GM19043 (cell line): ENCODE data around the gene GPAT3.
A peak's percentile ranks its signal among the peaks of the same experiment; 100 is the strongest.
"Not testable (repeated sequence)": the region's sequence is repeated elsewhere in the genome, so short reads cannot be mapped to it uniquely, and the experiment has no call there.

ENCODE experiments used
- ATAC-seq: cut with Tn5 transposase; IDR thresholded peaks from one replicate; pipeline ENCODE4 v1.9.1; 2021; ENCODE audit warnings: low read depth; ENCODE audit not compliant: unreplicated experiment

Gene GPAT3

DNA sequence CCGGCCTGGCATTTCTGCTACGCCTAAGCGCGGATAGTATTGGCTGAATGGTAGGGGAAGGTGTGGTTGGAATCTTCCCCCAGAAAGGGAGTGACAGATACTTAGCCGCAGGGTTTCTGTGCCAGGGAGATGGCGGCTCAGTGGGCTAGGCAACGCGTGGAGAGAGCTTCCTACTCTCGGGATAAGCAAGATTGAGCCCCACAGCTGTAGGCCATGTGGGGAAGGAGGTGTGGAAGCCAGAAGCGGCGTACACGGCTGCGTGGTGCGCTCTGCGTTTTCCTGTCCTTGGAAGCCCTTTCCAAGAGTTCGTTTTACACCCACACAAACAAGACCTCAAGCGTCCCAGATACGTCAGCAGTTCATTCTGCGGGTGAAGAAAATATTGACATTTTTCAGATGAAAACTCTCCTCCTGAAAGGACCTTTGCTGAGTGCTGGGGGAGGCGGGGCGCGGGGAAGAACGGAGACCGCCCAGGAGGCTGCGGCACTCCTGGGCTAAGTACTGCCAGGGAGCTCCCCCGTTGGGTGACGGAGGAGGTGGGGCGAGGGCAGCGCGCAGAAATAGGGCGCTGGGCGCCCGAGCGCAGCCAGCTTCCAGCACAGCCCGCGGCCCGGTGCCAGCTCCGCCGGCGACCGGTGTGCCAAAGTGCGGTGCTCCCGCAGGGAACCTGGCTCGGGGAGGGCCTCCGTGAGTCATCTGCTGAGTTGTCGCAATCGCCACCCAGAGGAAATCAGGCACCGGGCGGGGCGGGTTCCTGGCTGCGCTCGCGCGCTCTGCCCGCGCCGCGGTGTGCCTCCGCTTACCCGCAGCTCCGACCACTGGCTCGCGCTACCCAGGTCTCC lies at the start of gene GPAT3:
Gene GPAT3 (plus strand): TSS at position 589 of the 842 bp plus-strand sequence. CDS start 515 bp downstream, outside the sequence.
- peak; percentile 56 for ATAC-seq

DNA sequence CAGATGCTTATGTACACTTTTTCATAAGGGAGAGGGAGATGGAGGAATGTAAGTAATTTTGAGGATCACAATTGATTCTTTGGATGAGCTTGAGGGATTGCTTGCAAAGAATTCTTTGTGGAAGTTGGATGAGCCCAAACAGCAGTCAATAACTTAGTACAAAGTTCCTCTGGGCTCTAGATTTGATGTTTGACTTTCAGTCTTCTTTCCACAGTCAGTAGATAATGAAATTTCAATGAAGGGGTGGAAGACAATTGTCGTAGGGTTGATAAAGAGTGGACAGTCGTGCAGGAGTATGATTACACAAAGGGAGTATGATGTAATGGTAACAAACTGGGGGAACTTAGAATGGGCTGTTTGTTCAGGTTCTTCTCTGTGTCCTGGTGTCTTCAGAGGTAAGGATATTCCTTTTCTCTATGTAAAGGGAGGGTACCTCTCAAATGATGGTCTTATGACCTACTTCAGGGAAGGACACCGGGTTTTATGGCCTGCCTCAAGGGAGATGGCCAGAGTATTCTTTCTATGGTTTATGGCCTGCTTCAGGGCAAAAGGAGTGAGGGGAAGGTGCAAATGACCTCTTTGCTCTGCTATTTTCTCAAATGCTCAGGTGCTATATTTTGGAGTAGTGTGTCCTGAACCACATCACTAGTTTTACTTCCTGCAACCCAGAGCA lies 49.3 kb upstream of the GPAT3 start:
- ATAC-seq: no peak

DNA sequence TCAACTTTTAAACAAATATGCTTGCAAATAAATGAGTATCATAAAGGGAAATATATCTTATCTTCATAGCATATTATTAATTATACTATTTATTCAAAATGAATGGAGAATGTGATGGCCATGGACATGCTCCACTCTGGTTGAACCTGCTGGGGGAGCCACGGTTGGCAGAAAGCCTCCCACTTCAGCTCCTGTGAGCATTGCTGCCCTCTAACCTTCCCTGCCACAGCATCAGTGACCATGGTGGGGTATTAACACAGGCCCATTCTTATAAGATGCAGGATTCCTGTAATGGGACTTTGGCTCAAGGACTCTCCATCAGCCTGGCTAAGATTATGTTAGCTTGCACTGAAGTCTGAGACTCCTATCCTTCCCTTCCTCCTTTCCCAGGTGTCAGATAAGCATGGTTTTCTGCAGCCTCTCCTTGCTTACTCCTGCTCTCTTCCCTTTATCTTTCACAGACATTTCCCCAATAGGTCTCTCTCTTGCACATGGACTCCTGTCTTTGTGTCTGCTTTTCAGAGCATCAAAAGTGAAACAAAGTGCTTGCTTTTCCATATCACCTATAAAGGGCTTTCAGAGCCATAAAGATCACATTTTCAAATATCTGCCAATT lies 46.1 kb upstream of the GPAT3 start:
- ATAC-seq: no peak

DNA sequence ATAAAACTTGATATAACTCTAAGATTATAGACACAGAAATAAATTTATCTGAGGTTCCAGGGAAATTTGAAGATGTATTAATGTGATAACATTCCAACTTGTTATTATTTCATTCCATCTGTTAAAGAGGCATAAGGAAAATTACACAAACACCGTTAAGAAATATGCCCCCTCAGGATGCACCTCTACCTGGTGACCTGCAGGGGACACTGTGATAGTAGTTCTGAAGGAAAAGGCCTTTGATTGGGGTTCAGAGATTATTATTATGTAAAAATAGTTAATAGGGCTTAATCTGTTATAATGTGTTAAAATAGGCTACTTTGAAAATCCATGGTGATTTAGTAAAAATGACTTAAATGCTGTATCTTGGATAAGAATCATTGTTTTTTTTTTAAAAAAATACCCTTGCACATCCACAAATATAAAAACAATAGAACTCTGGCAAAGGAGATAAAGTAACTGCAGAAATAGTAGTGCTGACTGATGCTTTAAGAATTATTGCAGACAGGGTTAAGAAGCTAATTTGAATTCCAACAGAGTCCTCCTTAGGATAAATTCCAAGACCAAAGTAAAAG lies 44.9 kb upstream of the GPAT3 start:
- ATAC-seq: peak; percentile 85

DNA sequence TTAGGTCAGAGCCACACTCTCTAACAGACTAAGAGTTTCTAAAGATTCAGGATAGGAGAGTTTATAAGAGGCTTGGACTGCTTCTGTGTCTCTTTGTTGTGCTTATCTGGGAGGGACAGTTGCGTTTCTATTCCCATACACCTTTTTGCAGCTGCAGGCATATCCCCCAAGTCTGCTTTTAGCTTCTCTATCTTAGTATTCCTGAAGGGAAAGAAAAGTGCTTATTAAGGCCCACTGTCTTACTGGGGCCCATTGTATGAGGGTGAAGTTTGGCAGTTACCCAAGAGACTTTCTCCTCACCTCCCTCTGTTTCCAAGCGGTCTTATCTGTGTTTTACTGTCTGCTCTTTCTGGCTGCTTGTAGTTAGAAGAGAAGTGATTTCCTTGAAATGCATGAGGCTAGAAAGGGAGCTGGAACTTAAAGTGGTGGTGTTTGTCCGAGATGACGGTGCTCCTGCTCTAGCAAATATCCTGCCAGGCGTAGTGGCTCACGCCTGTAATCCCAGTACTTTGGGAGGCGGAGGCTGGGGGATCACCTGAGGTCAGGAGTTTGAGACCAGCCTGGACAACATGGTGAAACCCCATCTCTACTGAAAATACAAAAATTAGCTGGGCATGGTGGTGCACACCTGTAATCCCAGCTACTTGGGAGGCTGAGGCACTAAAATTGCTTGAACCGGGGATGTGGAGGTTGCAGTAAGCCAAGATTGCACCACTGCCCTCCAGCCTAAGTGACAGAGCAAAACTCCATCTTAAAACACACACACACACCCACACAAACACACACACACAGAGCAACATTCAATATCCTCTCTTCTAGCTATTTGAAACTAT lies 39.6 kb upstream of the GPAT3 start:
- not testable (repeated sequence) for ATAC-seq

DNA sequence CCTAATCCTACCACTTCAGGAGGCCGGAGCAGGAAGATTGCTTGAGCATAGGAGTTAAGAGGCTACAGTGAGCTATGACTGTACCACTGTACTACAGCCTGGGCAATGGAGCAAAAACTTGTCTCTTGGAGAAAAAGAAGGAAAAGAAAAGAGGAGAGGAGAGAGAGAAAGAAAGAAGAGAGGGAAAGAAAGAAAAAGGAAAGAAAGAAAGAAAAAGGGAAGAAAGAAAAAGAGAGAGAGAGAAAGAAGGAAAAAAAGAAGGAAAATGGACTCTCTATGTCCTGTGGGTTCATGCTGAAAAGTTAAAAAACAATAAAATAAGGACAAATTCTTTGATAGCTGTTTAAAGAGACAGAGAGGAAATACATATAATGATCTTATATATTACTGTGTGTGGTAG lies 37.7 kb upstream of the GPAT3 start:
- no peak for ATAC-seq

DNA sequence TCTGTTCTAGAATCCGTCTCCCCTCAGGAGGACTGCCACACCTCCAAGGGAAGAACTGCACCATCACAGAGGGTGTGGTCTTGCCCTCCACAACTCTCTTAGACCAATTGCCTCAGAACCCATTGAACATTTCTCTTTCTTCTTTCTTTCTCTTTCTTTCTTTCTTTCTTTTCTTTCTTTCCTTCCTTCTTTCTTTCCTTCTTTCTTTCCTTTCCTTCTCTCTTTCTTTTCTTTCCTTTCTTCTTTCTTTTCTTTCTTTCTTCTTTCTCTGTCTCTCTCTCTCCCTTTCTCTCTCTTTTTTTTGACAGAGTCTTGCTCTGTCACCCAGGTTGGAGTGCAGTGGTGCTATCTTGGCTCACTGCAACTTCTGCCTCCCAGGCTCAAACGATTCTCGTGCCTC lies 34.2 kb upstream of the GPAT3 start:
- ATAC-seq: not testable (repeated sequence)

DNA sequence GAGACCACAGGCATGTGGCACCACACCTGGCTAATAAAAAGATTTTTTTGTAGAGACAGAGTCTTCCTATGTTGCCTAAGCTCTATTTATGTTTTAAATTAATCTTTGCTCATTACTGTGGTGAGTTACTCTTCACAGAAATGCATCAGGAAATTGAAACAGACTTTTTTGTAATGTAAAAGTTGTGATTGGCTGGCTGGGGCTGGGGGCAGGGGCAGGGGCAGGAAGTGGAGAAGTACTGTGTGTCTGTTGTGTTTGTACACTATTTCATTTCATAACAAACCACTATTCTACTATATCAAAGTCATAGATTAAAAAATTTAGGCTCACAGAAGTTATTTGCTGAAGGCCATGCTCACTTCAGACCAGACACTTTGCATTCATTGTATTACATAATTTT lies 31.9 kb upstream of the GPAT3 start:
- no peak for ATAC-seq

DNA sequence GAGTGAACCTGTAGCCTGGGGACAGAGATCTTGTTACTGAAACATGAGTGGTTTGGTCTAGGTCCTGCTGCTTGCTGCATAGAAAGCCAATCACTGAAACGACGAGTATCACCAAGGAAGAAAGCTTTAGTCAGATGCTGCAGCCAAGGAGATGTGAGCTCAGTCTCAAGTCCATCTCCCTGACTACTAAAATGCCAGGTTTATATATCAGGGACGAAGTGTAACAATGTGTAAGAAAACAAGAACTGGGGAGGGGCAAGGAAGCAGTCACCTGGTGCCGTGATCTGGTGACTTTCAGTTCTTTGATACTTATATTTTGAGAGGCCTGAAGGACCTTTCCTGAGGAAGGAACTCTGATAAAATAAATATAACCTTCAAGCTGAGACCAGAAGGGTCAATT lies 31.4 kb upstream of the GPAT3 start:
- ATAC-seq: no peak

DNA sequence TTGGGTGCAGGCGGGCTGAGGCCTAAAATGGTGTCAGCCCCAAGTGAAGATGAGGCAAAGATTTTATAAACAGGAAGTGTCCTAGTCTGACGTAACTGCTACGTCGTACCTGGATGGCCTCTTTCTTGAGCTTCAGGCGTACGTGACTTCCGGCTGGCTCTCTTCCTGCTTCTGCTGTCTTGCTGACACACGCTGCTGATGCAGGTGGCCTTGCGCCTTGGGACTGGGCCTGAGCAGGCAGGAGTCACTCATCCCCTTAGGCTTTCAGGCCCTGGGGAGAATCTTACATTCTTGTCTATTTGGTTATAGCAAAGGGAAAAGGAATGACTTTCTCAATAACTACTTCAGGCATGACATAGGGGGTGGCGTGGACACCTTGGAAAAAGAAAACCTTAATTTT lies 30.9 kb upstream of the GPAT3 start:
- ATAC-seq: no peak

DNA sequence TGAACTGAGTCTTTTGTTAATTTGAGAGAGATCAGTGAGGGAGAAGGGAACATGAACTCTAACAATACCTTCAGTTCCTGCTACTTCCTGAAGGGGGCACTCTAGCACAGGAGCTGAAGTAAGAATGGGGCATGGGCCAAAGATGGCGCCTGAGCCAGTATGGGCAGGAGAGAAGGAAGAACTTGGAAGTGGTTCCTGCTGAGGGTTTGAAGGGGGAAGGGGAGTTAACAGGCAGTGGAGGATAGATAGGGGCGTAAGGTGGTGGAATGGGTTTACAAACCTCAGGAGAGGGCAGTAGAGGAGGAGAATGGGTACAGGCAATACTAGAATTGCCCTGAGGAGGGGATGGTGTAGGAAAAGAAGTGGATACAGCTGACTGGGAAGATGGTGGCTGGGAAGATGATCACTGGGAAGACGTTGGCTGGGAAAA lies 26.7 kb upstream of the GPAT3 start:
- not testable (repeated sequence) for ATAC-seq

DNA sequence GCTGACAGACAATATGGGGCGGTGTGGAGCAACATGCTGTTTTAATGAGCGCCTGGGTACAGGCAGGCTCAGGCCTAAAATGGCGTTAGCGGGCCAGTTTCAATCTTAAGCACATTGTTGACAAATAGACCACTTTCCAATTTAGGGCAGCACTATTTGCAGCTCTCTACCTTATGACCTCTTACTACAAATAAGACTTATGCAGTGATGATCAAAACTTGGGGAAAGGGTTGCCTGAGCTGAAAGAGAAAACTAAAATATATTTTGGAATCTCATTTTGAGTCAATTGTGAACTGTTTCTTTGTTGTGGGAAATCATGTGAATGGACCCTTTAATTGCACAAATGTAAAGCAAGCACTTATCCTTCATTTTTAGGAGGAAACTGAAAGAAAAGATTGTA lies 25.5 kb upstream of the GPAT3 start:
- ATAC-seq: no peak

DNA sequence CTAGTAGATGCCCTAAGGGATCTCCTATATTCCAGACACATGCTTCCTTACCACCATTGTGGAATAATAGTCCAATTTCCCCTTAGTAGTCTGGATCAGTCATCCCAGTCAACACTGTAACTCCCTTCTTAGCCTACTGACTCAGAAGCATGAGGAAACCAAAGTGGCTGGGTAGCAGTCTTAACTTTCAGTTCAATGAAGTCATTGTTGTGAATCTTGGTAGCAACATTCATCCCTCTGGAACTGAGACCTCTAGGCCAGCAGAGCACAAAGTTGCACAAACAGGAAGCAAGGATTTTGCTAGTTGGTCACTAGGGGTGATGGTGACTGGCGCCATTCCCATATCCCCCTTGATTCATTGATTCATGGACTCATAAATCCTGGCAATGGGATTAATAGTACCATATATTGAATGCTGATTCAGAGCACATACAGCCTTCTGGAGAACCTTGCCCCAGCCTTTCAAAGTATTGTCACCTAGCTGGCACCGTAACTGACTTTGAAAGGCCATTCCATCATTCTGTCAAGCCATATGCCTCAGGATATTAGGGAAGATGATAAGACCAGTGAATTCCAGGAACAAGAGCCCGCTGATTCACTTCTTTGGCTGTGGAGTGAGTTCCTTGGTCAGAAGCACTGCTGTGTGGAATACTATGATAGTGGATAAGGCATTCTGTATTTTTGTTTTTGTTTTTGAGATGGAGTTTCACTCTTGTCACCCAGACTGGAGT lies 19.7 kb upstream of the GPAT3 start:
- ATAC-seq: no peak

DNA sequence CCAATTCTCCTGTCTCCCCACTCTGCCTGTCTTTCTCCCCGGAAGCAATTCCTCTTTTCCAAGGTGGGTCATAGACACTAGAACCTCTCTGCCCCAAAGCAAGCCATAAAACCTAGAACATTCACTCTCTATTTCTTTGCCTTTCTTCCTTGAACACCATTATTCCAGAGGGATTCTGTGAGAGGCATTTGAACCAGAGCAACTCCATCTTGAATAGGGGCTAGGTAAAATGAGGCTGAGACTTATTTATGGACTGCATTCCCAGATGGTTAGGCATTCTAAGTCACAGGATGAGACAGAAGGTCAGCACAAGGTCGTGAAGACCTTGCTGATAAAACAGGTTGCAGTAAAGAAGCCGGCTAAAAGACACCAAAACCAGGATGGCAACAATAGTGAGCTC lies 13.7 kb upstream of the GPAT3 start:
- ATAC-seq: no peak

DNA sequence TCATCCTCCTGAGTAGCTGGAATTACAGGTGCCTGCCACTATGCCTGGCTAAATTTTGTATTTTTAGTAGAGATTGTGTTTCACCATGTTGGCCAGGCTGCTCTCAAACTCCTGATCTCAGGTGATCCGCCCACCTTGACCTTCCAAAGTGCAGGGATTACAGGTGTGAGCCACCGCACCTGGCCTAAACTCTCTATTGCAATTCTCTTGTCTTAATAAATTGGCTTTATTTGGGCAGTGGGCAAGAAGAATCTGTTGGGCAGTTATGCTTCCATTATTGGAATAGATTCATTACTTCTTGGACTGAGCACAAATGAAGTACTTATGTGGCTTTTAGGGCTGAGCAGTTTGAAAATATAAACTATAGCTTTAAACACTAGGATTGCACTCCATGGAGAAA lies 8.2 kb upstream of the GPAT3 start:
- ATAC-seq: no peak

DNA sequence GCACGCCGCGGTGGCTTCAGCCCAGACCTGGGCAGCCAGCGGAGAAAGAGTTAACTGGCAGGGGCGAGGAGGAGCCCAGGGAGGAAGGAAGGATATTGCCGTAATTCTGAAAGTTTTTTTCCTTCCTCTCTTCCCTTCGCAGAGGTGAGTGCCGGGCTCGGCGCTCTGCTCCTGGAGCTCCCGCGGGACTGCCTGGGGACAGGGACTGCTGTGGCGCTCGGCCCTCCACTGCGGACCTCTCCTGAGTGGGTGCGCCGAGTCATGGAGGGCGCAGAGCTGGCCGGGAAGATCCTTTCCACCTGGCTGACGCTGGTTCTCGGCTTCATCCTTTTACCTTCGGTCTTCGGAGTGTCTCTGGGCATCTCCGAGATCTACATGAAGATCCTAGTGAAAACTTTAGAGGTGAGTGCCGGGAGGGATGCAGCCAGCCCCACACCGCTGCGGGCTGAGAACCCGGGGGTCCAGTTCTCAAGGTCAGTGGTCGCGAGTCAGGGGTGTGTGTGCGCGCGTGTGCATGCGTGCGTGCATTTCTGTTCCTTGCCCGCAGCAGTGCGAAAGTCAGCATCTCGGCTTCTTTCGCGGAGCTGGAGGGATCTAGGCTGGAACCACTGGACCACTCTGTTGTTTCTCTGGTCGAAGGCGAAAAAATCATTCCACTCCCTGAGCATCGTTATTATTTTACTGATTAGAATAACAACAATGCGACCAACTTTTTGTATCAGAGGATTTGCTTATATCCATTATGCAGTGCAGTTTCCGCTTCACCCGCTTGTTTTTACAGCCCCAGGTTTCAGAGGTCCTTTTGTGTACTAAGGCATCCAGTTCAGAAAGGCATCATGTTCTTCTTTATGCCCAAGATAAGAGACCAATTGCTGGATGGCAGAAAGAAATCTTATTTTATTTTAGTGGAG lies 709 bp downstream of the GPAT3 start:
- no peak for ATAC-seq

DNA sequence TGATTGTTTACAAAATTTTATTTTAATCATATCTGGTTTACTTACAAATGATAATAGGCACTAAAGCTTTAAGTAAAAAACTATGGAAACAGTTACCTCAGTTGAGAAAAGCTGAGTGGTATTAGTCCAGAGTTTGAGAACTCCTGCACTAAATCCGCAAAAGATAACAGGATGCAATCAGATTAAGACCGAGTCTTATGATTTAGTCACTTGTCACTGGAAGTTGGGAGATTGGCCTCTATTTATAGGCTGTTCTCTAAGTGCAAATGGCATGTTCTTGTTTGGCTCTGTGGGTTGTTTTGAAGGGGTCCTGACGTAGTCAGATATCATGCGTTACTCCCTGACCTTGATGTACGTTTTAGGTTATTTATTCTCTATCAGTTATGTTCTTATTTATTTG lies 6.3 kb downstream of the GPAT3 start:
- ATAC-seq: no peak

DNA sequence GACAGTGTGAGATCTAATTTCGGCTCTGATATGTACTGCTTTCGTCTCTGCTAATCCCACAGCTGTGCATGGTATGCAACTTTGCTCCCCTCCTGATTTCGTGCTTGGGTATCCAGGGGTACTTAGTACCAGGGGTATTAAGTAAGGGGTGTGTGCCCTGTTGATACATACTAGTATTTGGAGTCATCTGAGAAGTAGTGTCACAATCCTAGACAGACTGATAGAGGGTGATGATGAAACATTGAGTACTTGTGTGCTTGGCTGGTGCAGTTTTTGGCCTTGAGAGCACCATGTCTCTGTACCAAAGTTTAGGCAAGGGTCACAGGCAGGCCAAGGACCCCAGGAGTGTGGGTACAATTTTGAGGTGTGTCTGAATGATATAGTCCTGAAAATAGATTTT lies 10.9 kb downstream of the GPAT3 start:
- ATAC-seq: no peak
